ENCODE results near the gene CCDC86. TPM values are rescaled to one million over a fixed set of nuclear protein-coding genes. Genes with fewer than 3 reads are reported as not detected.

Gene CCDC86
- total and polyA plus RNA-seq, 9 of the 15 experiments (the other 6 are each of a cell fraction or from before 2014, with no cell fraction given), result 4.6 to 102 (median 25.2) TPM

DNA sequence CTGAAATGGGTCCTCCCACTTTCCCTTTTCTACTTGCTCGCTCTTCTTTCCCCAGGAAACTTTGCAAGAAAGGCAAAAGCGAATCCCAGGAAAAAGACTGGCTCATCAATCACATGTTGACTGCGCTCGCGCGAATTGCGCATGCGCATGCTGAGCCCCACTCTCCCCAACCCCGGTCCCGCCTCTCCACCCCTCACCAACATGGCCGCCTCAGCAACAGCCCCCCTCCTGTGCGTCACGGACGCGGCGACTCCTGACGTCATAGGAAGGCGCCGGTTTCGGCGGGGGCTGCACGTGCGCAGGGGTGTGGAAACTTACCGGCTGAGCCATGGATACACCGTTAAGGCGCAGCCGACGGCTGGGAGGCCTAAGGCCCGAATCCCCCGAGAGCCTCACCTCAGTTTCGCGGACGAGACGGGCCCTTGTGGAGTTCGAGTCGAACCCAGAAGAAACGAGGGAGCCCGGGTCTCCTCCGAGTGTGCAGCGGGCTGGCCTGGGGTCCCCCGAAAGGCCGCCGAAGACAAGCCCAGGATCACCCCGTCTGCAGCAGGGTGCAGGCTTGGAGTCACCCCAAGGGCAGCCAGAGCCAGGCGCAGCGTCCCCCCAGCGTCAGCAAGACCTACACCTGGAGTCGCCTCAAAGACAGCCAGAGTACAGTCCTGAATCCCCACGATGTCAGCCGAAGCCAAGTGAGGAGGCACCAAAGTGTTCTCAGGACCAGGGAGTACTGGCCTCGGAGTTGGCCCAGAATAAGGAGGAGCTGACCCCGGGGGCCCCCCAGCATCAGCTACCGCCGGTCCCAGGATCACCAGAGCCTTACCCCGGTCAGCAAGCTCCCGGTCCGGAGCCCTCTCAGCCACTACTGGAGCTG, at the start of gene CCDC86 (continued):
- TF ChIP-seq, protein P1, sequence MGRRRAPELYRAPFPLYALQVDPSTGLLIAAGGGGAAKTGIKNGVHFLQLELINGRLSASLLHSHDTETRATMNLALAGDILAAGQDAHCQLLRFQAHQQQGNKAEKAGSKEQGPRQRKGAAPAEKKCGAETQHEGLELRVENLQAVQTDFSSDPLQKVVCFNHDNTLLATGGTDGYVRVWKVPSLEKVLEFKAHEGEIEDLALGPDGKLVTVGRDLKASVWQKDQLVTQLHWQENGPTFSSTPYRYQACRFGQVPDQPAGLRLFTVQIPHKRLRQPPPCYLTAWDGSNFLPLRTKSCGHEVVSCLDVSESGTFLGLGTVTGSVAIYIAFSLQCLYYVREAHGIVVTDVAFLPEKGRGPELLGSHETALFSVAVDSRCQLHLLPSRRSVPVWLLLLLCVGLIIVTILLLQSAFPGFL (CRISPR knock-in tag; IDR thresholded peaks at IDR 0.05), result no peak
- TF ChIP-seq, protein P2, sequence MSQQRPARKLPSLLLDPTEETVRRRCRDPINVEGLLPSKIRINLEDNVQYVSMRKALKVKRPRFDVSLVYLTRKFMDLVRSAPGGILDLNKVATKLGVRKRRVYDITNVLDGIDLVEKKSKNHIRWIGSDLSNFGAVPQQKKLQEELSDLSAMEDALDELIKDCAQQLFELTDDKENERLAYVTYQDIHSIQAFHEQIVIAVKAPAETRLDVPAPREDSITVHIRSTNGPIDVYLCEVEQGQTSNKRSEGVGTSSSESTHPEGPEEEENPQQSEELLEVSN (IDR thresholded peaks at IDR 0.05; ENCODE audit: borderline replicate concordance in 1 of 2, extremely low read depth in 1 of 2, insufficient read depth in 1 of 2, insufficient read length in 1 of 2, low read depth in 1 of 2, low read length in 1 of 2, poor library complexity in 1 of 2, severe bottlenecking in 1 of 2), result peak; percentile 86 to 87
- 0 out of 4 replicates have a peak, but pooled peaks of 1 of the 2 experiments have one; percentile 42 for TF ChIP-seq TEAD1 (CRISPR knock-in tag; IDR thresholded peaks at IDR 0.05)
- no peak for TF ChIP-seq CHCHD3 (CRISPR knock-in tag; IDR thresholded peaks at IDR 0.05)
- TF ChIP-seq PPARD (CRISPR knock-in tag; IDR thresholded peaks at IDR 0.05), result no peak
- peak; percentile 43; the same call in 1 of the 2 replicates for TF ChIP-seq ELF4 (CRISPR knock-in tag; IDR thresholded peaks at IDR 0.05)
- no peak for TF ChIP-seq GTF2E2 (tag; IDR thresholded peaks at IDR 0.05)
- no peak for TF ChIP-seq TEAD2 (tag; IDR thresholded peaks at IDR 0.05)
- no peak for TF ChIP-seq PCBP1 (IDR thresholded peaks at IDR 0.05; ENCODE audit: low read depth, low read length, poor library complexity, severe bottlenecking)
- TF ChIP-seq RFX5 (IDR thresholded peaks at IDR 0.05; ENCODE audit: low read depth, low read length), result 0 out of 2 replicates have a peak, but pooled peaks have one; percentile 61
- TF ChIP-seq, protein P3, sequence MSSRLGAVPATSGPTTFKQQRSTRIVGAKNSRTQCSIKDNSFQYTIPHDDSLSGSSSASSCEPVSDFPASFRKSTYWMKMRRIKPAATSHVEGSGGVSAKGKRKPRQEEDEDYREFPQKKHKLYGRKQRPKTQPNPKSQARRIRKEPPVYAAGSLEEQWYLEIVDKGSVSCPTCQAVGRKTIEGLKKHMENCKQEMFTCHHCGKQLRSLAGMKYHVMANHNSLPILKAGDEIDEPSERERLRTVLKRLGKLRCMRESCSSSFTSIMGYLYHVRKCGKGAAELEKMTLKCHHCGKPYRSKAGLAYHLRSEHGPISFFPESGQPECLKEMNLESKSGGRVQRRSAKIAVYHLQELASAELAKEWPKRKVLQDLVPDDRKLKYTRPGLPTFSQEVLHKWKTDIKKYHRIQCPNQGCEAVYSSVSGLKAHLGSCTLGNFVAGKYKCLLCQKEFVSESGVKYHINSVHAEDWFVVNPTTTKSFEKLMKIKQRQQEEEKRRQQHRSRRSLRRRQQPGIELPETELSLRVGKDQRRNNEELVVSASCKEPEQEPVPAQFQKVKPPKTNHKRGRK (tag; IDR thresholded peaks at IDR 0.05), result no peak
- TF ChIP-seq, protein P4, sequence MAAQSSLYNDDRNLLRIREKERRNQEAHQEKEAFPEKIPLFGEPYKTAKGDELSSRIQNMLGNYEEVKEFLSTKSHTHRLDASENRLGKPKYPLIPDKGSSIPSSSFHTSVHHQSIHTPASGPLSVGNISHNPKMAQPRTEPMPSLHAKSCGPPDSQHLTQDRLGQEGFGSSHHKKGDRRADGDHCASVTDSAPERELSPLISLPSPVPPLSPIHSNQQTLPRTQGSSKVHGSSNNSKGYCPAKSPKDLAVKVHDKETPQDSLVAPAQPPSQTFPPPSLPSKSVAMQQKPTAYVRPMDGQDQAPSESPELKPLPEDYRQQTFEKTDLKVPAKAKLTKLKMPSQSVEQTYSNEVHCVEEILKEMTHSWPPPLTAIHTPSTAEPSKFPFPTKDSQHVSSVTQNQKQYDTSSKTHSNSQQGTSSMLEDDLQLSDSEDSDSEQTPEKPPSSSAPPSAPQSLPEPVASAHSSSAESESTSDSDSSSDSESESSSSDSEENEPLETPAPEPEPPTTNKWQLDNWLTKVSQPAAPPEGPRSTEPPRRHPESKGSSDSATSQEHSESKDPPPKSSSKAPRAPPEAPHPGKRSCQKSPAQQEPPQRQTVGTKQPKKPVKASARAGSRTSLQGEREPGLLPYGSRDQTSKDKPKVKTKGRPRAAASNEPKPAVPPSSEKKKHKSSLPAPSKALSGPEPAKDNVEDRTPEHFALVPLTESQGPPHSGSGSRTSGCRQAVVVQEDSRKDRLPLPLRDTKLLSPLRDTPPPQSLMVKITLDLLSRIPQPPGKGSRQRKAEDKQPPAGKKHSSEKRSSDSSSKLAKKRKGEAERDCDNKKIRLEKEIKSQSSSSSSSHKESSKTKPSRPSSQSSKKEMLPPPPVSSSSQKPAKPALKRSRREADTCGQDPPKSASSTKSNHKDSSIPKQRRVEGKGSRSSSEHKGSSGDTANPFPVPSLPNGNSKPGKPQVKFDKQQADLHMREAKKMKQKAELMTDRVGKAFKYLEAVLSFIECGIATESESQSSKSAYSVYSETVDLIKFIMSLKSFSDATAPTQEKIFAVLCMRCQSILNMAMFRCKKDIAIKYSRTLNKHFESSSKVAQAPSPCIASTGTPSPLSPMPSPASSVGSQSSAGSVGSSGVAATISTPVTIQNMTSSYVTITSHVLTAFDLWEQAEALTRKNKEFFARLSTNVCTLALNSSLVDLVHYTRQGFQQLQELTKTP (IDR thresholded peaks at IDR 0.05; ENCODE audit: low read depth in 1 of 2, partially characterized antibody in 2 of 2), result peak in 1 of 2 experiments; percentile 47
- TF ChIP-seq EZH2 (IDR thresholded peaks at IDR 0.05; ENCODE audit: borderline replicate concordance, low read depth, low read length), result no peak
- peak; percentile 100 for TF ChIP-seq SIN3A (IDR thresholded peaks at IDR 0.05; ENCODE audit: borderline replicate concordance in 2 of 2, control insufficient read depth in 1 of 2, low read depth in 2 of 2, low read length in 2 of 2)
- TF ChIP-seq, protein P5, sequence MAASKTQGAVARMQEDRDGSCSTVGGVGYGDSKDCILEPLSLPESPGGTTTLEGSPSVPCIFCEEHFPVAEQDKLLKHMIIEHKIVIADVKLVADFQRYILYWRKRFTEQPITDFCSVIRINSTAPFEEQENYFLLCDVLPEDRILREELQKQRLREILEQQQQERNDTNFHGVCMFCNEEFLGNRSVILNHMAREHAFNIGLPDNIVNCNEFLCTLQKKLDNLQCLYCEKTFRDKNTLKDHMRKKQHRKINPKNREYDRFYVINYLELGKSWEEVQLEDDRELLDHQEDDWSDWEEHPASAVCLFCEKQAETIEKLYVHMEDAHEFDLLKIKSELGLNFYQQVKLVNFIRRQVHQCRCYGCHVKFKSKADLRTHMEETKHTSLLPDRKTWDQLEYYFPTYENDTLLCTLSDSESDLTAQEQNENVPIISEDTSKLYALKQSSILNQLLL (CRISPR knock-in tag; IDR thresholded peaks at IDR 0.05; ENCODE audit: borderline replicate concordance), result no peak
